ENCODE results near the gene TRABD2B.

Gene TRABD2B

DNA sequence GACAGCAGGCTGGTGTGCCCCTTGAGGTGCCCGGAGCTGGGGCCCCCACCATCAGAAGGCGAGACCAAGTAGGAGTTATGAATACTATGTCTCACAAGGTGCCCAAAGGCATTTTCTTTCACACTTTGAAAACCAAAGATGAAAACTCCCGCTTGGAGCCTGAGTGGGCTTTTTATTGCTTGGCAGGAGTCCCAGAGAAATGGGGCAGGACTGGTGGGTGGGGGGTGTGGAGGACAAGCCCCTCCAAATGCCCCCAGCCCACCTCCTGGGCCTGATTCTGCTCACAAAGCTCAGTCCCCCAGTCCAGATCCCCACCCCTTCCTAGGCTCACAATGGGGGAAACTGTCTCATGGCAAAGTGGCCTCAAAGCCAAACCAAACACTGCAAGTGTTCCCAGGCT is 227.9 kb downstream of the TRABD2B start:
- in situ Hi-C loops (cut with HindIII; ENCODE audit: low sequenced_read_pairs) = loop anchor here (25.0 kb wide), 1 partner anchor 168 kb away; no protein-coding TSS in a partner anchor

DNA sequence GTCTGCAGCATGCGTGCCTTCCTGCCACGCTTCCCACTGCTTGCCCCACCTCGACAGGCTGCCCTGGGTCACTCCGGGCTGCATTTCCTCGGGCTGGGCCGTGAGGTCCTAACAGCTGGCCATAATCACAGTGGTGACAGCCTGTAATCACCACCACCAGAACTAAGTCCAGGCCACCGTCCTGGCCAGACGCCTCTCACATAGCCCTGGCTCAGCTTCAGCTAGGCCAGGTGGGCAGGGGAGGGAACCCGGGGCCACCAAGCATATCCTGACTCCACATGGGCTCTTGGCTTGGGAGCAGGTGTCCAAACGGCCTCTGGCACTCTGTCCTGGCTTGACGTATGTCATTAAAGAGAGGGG is 229.5 kb downstream of the TRABD2B start:
- in situ Hi-C loops (cut with HindIII; ENCODE audit: low sequenced_read_pairs) = loop anchor here (25.0 kb wide), 1 partner anchor 170 kb away; no protein-coding TSS in a partner anchor

DNA sequence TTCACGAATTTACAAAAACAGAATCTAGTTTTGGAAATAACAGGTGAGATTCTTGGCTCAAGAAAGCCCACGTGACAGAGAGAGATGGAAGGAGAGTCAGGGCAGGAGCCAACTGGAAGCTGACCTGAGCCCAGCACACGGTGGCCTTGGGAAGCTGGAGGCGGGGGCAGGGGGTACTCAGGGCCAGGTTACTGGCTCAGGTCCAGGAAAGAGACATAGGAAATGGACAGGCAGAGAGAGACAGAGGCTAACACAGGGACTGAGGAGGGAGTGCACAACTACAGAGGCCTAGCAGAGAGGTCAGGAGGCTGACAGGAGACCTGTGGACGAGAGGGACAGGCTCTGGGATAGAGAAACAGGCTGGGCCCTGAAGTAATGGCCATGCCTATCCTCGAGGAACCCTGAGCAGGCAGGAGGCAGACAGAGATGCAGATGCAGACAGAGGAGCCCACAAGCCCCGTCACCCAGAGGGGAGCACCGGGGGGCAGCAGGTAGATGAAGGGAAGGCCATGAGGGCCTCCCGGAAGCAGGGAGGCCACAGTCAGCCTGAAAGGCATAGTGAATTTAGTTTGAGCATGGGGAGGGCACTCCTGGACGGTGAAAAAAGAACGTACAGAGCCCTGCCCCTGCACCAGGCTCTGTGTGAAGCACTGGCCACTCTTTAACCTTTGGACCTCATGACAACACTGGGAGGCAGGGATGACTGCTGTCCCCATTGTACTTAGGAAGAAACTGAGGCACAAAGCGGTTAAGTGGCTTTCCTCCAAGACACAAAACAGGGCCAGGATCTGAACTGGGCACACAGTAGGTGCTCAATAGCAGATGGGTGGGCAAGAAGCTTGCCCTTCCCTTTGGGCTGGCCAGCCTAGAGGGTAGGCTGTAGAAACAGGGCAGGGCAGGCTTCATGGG is 230.1 kb downstream of the TRABD2B start:
- in situ Hi-C loops (cut with HindIII; ENCODE audit: low sequenced_read_pairs) = loop anchor here (25.0 kb wide), 1 partner anchor 170 kb away; no protein-coding TSS in a partner anchor

DNA sequence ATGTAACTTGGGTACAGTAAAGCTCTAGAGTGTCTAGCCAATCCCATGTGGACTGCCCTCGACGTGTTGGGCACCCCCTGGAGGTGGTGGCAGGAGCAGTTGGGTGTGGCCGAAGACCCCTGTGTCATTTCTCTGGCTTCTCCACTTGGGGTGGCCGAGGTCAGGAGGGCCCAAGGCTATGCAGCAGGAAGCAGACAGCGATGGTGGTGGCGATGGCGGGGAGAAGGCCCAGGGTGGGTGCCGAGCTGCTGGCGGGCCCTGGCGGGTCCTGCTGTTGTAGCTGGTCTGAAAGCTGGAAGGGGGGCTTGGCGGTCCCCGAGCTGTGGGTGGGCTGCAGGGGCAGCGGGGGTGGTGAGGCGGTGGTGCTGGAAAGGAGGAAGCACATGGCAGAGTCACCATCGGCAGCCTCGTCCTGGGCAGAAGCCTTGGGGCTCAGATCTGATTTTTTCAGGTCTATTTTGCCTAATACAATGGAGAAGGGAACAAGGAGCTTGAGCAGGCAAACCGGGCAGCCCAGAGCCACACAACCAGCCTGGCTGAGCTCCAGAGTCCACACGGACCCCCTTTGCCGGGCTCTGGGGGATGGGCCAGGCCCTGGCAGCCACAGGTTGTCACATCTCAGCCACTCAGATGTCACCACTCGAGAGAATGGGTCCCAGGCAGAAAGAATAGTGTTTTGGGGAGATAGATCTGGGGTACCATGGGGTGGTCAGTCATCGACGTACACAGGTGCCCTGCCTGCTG is 231.3 kb downstream of the TRABD2B start:
- in situ Hi-C loops (cut with HindIII; ENCODE audit: low sequenced_read_pairs) = loop anchor here (25.0 kb wide), 1 partner anchor 171 kb away; no protein-coding TSS in a partner anchor

DNA sequence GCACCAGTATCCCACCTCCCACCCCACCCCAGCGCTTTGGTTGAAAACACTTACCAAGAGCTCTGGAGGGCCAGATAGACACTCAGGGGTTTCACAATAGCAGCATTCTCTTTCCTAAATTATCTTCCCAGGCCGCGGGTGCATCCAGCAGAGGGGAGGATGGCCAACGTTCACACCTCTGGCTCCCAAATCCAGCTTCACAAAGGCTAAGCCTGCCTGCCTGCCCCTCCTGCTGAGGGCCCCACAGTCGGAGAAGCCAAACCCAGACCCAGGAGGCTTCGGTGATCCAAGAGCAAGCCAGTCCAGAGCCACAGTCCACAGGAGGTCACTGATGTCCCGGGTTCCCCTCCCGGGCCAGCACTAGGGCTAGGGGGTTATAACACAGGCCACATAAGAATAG is 231.9 kb downstream of the TRABD2B start:
- in situ Hi-C loops (cut with HindIII; ENCODE audit: low sequenced_read_pairs) = loop anchor here (25.0 kb wide), 1 partner anchor 172 kb away; no protein-coding TSS in a partner anchor

DNA sequence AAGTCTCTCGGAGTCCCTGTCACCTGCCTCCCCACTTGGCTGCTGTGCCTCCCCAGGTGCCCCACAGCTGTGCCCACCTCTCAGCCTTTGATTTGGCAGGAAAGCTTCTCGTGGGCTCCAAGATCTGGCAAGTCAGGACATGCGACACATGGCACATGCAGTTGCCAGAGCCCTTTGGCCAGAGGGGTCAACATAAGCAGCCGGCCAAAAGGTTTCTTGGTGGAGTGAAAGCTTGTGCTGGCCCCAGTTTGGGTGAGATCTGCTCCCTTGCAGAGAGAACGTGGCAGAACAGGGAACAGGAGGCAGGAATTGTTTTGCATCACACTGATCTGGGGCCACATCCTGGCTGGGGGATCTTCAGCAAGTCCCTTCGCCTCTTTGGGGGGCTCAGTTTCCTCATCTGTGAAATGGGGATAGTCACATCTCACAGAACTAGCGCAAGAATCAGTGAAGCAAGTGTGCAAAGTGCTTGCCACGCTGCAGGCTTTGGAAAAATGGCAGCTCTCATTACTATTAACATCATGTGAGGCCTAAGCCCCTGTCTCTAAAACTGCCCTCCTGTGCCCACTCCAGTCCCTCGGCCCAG is 232.6 kb downstream of the TRABD2B start:
- in situ Hi-C loops (cut with HindIII; ENCODE audit: low sequenced_read_pairs) = loop anchor here (25.0 kb wide), 1 partner anchor 173 kb away; no protein-coding TSS in a partner anchor

DNA sequence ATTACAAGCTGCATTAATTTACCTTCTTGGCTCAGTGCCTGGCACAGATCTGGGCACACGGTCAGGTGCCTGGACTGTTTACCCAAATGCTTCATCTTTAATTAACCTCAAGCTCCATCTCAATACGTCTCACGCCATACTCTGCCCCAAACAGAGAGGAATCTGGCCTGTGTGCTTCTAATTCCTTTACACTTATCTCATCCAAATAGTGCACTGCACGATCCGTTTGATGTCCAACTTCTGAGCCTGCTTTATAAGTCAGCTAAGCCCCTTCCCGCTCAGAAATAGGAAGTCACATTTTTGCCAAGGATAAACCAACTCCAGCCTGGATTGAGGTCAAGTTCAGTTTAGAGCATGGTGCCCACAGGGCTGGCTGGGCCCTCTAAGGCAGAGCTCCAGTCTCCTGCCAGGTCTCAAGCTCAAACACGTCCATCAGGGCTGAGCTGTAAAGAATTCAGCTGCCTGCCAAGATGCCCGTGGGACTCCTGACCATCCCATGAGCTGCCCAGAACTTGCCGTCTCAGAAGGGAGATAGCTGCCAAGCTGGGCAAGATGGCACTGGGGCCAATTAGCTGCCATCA is 233.5 kb downstream of the TRABD2B start:
- in situ Hi-C loops (cut with HindIII; ENCODE audit: low sequenced_read_pairs) = loop anchor here (25.0 kb wide), 1 partner anchor 174 kb away; no protein-coding TSS in a partner anchor

DNA sequence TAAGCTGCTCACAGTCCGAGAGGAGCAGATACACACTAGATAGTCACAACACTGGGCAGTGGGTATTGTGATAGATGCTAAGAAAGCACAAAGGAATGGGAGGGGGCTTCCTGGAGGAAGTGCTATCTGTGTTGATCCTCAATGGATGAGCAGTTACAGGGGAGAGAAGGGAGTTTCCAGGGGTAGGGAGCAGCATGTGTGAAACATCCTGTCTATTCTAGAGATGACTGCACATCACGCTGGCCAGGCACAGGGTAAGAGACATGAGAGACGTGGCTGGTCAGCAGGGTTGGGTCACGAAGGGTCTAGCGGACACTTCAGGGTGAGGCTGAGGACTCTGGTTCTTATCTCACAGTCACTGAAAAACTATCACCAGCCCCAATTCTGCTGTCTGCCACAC is 235.2 kb downstream of the TRABD2B start:
- in situ Hi-C loops (cut with HindIII; ENCODE audit: low sequenced_read_pairs) = loop anchor here (25.0 kb wide), 1 partner anchor 175 kb away; no protein-coding TSS in a partner anchor

DNA sequence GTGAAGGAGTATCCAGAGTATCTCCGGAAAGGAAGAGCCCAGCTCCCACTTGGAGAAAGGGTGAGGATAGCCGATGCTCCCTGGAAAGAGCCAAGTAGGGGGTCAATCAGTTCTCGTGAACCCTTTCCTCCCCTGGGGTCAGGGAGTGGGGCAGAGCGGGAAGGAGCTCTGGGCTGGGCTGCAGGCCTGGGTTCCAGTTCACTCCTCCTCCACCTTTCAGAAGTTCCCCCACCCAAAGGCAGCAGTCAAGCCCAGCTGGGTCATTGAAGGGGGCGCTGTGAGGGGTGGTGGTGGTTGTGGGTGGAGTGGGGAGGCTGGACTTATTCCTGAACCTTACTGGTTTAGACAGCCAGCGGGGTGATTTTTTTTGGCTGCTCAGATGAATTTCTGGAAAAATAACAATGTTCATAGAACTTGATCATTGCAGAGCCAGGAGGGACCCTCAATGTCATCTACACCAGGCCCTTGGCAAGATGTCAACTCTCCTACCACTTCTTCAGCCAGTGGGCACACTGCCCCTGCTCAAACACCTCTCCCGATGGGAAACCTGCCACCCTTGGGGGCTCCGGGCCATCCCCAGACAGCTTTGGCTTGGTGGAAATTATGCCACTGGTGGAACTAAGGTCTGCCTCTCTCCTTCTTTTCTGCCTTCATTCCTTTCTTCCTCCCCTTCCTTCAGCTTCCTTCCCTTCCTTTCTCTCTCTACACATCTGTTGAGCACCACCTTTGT is 235.8 kb downstream of the TRABD2B start:
- in situ Hi-C loops (cut with HindIII; ENCODE audit: low sequenced_read_pairs) = loop anchor here (25.0 kb wide), 1 partner anchor 176 kb away; no protein-coding TSS in a partner anchor

DNA sequence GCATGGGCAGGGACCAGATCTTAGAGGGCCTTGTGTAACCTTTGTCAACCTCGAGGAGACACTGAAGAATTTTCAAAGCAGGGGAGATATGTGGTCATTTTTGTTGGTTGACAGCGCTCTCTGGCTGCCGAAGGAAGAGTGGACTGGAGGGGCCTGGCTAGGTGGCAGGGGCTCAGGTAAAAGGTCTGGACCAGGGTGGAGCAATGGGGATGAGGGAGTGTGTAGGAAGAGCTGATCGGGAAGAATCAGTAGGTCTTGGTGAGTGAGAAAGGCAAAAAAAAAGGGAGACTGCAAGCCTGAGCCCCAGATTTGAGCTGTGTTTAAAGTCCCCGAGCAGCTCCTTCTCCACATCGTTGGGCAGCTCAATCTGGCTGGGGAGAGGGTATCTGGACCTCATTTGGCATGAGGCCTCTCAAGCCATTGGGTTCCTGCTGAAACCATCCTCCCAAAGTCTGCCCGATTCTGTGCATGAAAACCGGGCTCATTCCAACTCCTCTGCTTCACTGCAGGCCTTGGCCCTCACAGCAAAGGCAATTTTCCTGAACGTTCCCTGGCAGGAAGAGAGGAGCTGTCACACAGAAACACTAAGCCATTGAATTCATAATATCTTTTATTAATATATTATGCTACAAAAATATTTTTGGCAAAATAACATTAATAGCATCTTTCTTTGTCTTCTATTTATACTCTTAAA is 237.1 kb downstream of the TRABD2B start:
- in situ Hi-C loops (cut with HindIII; ENCODE audit: low sequenced_read_pairs) = loop anchor here (25.0 kb wide), 1 partner anchor 177 kb away; no protein-coding TSS in a partner anchor

DNA sequence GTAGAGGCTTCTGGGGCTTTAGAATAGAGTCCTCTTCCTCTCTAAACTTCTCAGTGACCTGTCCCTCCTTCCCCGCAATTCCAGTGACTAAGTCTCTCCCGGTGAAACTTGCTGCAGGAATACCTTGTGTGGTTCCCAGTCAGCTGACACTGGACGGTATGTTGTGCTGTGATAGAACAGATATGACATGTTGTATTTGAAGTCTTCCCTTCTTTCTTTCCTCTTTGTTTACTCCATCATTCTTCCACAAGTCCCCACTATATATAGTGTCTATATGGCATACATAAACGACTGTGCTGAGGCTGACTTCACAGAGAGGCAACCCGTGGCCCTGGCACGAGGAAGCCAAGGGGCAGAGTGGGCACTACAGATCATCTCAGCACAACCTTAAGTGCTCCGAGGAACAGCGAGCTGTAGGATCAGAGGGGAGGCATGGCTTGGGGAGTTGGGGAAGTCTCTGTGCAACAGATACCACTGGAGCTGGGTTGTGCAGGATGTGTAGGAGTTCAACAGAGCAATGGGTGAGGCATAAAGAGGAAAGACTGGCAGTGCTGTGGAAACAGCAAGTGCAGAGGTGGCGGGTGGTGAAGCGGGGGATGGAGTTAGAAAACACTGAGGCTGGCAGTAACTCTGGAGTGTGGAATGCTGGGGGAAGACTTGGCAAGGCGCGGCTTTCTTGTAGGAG is 237.8 kb downstream of the TRABD2B start:
- in situ Hi-C loops (cut with HindIII; ENCODE audit: low sequenced_read_pairs) = loop anchor here (25.0 kb wide), 1 partner anchor 178 kb away; no protein-coding TSS in a partner anchor

DNA sequence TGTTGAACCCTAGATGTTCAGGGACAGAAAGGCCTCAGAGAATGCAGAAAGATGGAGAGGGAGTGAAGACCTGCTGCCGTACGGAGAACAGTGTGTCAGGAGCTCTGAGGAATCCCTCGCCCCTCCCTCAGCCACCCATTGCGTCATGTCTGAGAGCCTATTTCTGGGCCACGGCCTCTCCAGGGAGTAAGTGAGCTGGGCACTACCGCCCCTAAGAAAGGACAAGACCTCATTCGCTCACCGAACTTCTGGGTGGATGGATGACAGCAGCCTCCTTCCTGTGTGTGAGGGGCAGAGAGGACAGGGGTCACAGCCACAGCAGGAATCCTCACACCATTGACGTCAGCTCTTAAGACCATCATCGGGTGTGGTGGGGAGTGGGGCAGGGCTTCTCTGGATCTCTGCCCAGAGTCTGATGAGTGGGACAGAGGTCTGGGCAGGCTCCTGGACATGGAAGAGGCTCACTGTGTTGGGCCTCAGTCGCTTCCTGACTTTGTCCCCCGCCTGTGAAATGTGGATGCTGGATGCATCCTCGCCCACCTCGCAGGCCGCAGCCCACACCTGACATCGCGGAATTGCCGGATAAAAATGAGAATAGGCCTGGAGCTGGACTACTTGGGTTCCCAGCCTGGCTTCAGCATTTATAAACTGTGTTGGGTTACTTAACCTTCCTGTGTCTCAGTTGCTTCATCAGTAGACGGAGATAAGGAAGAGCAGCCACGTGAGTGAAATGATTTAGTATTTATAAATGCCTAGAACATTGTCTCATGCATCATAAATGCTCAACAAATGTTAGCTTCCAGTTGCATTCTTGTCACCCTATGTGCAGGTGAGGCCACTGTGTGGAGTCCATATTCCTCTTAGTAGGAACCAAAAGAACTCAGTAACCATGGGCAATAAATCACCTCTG is 238.6 kb downstream of the TRABD2B start:
- in situ Hi-C loops (cut with HindIII; ENCODE audit: low sequenced_read_pairs) = loop anchor here (25.0 kb wide), 1 partner anchor 179 kb away; no protein-coding TSS in a partner anchor

DNA sequence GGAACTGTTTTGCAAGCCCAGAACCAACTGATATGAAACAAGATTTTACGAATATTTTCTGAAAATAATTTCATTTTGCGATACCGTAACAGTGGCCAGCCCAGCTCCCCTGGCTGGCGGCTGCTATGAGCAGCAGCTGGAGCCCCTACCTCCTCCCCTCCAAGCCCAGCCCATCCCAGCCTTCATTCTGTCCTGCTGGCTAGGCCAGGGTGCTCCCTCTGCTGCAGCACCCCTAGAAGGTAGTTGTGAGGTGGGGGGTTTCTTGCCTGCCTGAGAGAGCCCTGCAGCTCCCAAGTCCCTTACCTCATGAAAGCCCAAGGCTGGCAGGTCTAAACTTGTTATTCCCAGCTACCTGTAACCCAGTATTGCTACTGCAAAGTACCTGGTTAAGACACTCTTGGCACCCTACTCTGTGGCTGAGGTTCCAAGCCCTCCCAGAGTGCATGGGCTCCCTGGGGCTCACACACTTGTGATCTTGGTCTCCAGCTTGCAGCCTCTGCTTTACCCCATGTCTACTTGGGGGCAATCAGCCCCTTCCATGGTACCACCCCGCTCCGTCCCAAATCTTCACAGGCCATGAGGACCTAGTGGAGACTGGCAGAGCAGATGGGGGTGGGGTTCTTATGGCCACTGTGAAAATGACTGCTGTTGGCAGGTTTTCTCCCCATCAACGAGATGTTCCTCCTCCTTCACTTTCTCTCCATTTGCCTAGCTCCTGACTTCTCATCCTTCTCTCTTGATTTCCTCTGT is 239.8 kb downstream of the TRABD2B start:
- in situ Hi-C loops (cut with HindIII; ENCODE audit: low sequenced_read_pairs) = loop anchor here (25.0 kb wide), 1 partner anchor 180 kb away; no protein-coding TSS in a partner anchor

DNA sequence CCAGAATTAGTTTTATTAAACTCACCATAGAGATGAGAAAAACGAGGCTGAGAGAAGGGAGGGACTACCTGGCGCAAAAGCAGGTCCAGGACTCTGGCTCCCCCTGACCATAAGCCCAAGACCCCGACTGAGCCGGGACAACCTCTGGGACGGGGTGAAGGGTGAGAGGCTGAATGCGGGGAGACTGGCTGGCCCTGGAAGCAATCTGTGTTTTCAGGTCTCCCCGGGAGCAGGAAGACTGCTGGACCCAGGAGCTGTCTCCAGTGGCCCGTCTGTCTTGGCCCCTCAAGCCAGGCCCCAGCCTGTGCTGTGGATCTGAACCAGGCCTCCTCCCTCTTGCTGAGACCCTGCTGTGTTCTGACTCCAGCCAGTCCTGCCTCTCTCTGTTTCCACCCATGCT is 240.8 kb downstream of the TRABD2B start:
- in situ Hi-C loops (cut with HindIII; ENCODE audit: low sequenced_read_pairs) = loop anchor here (25.0 kb wide), 1 partner anchor 181 kb away; no protein-coding TSS in a partner anchor

DNA sequence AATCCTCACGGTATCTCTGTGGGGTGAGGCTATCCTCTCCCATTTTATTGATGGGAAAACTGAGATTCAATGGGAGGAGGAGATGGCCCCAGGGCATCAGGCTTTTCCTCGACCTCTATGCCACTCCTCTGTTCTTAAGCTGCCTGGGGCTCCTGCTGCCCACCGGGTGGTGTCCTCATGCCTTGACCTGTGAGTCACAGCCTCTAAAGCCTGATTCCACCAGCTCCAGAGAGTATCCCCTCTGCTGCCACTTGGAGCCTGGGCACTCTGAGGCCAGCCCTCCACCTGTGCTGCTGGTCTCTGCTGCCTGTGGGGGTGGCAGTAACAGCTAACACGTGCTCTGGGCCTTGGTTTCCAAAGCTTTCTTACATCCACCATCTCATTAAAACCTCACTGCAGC is 241.2 kb downstream of the TRABD2B start:
- in situ Hi-C loops (cut with HindIII; ENCODE audit: low sequenced_read_pairs) = loop anchor here (25.0 kb wide), 1 partner anchor 181 kb away; no protein-coding TSS in a partner anchor
